OCI-LY1 (cell line): Measurements from ENCODE around the gene ACO2.

Experiments used
- H2AFZ ChIP-seq: fragments of 200-600 bp; sonication (generic), shearing (Covaris generic); 2 replicates; pipeline ENCODE4 v1.6.0; 2014; ENCODE audit warnings: antibody characterized with exemption, mild to moderate bottlenecking, low read length
- H3F3A ChIP-seq: fragments of 200-600 bp; sonication (generic), shearing (Covaris generic); 2 replicates; pipeline ENCODE4 v1.6.0; 2014; ENCODE audit warnings: mild to moderate bottlenecking, antibody characterized with exemption, low read length, moderate library complexity; ENCODE audit not compliant: insufficient read depth
- H3K27ac ChIP-seq: fragments of 200-600 bp; sonication (generic); 2 replicates; pipeline ENCODE4 v1.5.1; 2014; ENCODE audit warnings: low read length, mixed run types, mild to moderate bottlenecking, low read depth; ENCODE audit not compliant: poor library complexity, severe bottlenecking
- H3K27me3 ChIP-seq: fragments of 200-600 bp; sonication (generic); 2 replicates; pipeline ENCODE4 v1.6.0; 2014; ENCODE audit warnings: antibody characterized with exemption, mild to moderate bottlenecking, low read length, moderate library complexity; ENCODE audit not compliant: insufficient read depth
- H3K36me3 ChIP-seq: fragments of 200-600 bp; sonication (generic); 2 replicates; pipeline ENCODE4 v1.6.1; 2014; ENCODE audit warnings: mild to moderate bottlenecking, antibody characterized with exemption, low read length, moderate library complexity, mixed read lengths; ENCODE audit not compliant: insufficient read depth
- H3K4me1 ChIP-seq: fragments of 200-600 bp; sonication (generic); 2 replicates; pipeline ENCODE4 v1.5.1; 2014; ENCODE audit warnings: mild to moderate bottlenecking, low read length, moderate library complexity; ENCODE audit not compliant: insufficient read depth, severe bottlenecking
- H3K4me2 ChIP-seq: fragments of 200-600 bp; sonication (generic), shearing (Covaris generic); 2 replicates; pipeline ENCODE4 v1.6.1; 2014; ENCODE audit warnings: low read length
- H3K4me3 ChIP-seq: fragments of 200-600 bp; sonication (generic); 2 replicates; pipeline ENCODE4 v1.5.1; 2014; ENCODE audit warnings: low read length, low read depth, mild to moderate bottlenecking, mixed read lengths; ENCODE audit not compliant: poor library complexity, severe bottlenecking
- H3K79me2 ChIP-seq: fragments of 200-600 bp; shearing (Covaris generic); 2 replicates; pipeline ENCODE4 v1.6.1; 2016; ENCODE audit warnings: mixed run types, low read length, mixed read lengths; ENCODE audit not compliant: insufficient read depth
- H3K9ac ChIP-seq: fragments of 200-600 bp; sonication (generic), shearing (Covaris generic); 2 replicates; pipeline ENCODE4 v1.6.1; 2014; ENCODE audit warnings: mild to moderate bottlenecking, low read length, mixed read lengths
- H3K9me2 ChIP-seq: fragments of 200-600 bp; sonication (generic), shearing (Covaris generic); 2 replicates; pipeline ENCODE4 v1.6.1; 2014; ENCODE audit warnings: low read depth, mild to moderate bottlenecking, low read length, mixed read lengths
- H3K9me3 ChIP-seq: fragments of 200-600 bp; shearing (Covaris generic); 2 replicates; pipeline ENCODE4 v1.6.1; 2014; ENCODE audit warnings: low read length, mixed read lengths
- H4K20me1 ChIP-seq: fragments of 200-600 bp; sonication (generic), shearing (Covaris generic); 2 replicates; pipeline ENCODE4 v1.6.0; 2016; ENCODE audit warnings: mild to moderate bottlenecking, low read length; ENCODE audit not compliant: insufficient read depth
- CTCF ChIP-seq: fragments of 200-600 bp; sonication (generic), shearing (Covaris generic); IDR thresholded peaks from 2 replicates; pipeline ENCODE4 v1.5.1; 2017; ENCODE audit warnings: mild to moderate bottlenecking, antibody characterized with exemption, low read length, moderate library complexity, mixed read lengths
- EZH2 ChIP-seq: fragments of 200-600 bp; sonication (generic), shearing (Covaris generic); IDR thresholded peaks from 2 replicates; pipeline ENCODE4 v1.8.0; 2017; ENCODE audit warnings: borderline replicate concordance, mixed run types, mild to moderate bottlenecking, antibody characterized with exemption, low read length, moderate library complexity, mixed read lengths

The ACO2 gene

GRCh38 chr22:41468381-41469217 is at the start of gene ACO2, which contains the start of gene PHF5A:
Gene ACO2, plus strand, starts transcription at chr22:41469117. Its CDS starts 30 bp downstream, at chr22:41469147.
Gene PHF5A, minus strand, starts transcription at chr22:41468692. Its CDS starts 39 bp downstream, at chr22:41468653.
- Histone ChIP-seq H3K4me1 (peaks cover 52% of the 10 kb centered on the region), H3K79me2 (peaks cover 55% of the 10 kb centered on the region), H2AFZ (0 out of 2 replicates have a peak within 1 kb of the TSS, but pooled peaks have one; percentile 46)

GRCh38 chr22:41425660-41426365 is 43.1 kb upstream of the ACO2 start:
- H3K9me3 ChIP-seq: no peaks in the 10 kb centered on the region
- no peak overlapping the region for H3K9ac ChIP-seq
- TF ChIP-seq EZH2: no peak
- no peak for TF ChIP-seq CTCF
- no peak overlapping the region for H3K4me2 ChIP-seq
- H3K27ac ChIP-seq: peak overlapping the region; percentile 1
- no peaks in the 10 kb centered on the region for H3K27me3 ChIP-seq
- H3K36me3 ChIP-seq: peaks cover 13% of the 10 kb centered on the region; the same call in 1 of the 2 replicates
- no peak overlapping the region for H3K4me3 ChIP-seq
- H4K20me1 ChIP-seq: no peaks in the 10 kb centered on the region
- no peak overlapping the region for H2AFZ ChIP-seq
- H3K79me2 ChIP-seq: no peaks in the 10 kb centered on the region
- peaks cover 20% of the 10 kb centered on the region for H3K4me1 ChIP-seq
- H3K9me2 ChIP-seq: no peaks in the 10 kb centered on the region
- no peaks in the 10 kb centered on the region for H3F3A ChIP-seq

More at GRCh38 chr22:41468381-41469217, at the start of gene ACO2, which contains the start of gene PHF5A:
- H3K4me2 ChIP-seq: peak within 1 kb of the TSS; percentile 89
- no peaks in the 10 kb centered on the region for H4K20me1 ChIP-seq
- H3K9me3 ChIP-seq: no peaks in the 10 kb centered on the region
- peaks cover 55% of the 10 kb centered on the region for H3K36me3 ChIP-seq
- H3K4me3 ChIP-seq: peak within 1 kb of the TSS; percentile 88
- H3K9ac ChIP-seq: peak within 1 kb of the TSS; percentile 92
- H3F3A ChIP-seq: no peaks in the 10 kb centered on the region
- H3K27me3 ChIP-seq: no peaks in the 10 kb centered on the region
- H3K9me2 ChIP-seq: no peaks in the 10 kb centered on the region
- no peak for TF ChIP-seq EZH2
- no peak for TF ChIP-seq CTCF
- peak within 1 kb of the TSS; percentile 86 for H3K27ac ChIP-seq

- no peaks in the 10 kb centered on the region for H3K9me2 ChIP-seq
- no peaks in the 10 kb centered on the region for H4K20me1 ChIP-seq
- H3K4me3 ChIP-seq: no peak overlapping the region
- peaks cover 31% of the 10 kb centered on the region for H3K36me3 ChIP-seq
- H3K9me3 ChIP-seq: no peaks in the 10 kb centered on the region
- no peaks in the 10 kb centered on the region for H3F3A ChIP-seq
- H3K4me1 ChIP-seq: no peaks in the 10 kb centered on the region
- no peak overlapping the region for H2AFZ ChIP-seq
- no peak overlapping the region for H3K27ac ChIP-seq
- H3K27me3 ChIP-seq: no peaks in the 10 kb centered on the region
- H3K4me2 ChIP-seq: no peak overlapping the region
- H3K79me2 ChIP-seq: no peaks in the 10 kb centered on the region
- H3K9ac ChIP-seq: no peak overlapping the region
- TF ChIP-seq CTCF (no peak), EZH2 (no peak)
These were observed 39.5 kb upstream of the ACO2 start for GRCh38 chr22:41429232-41429950.
